Measurements from ENCODE around the gene DNAH14.

DNA sequence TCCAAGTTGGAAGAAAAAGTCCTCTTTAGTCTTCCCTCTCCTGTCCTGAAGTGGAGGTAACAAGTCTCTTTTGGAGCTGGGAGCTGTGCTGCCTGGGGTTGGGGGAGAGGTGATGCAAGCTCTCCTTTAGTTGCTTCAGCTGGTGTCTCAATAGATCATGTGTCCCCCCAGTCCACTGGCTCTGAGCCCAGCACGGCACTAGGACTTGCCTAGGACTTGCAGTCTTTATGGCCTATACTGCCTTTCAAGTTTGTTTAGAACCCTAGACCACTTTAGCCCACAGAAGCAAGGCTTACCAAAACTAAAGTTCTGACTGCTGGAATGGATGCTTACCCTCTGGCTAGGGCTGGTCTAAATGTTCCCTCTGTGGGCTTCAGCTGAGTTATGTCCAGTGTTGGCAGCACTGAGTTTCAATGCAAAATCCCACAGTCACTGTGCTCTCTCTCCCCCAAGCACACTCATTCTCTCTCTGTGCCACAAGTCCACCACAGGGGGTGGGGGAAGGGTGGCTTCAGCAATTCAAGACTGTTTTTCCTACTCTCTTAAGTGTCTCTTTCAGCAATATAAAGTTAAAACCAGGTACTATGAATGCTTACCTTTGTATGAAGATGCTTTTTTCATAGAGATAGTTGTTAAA, 185.0 kb downstream of the DNAH14 start:
- TF ChIP-seq YY1 (IDR thresholded peaks at IDR 0.05; ENCODE audit: insufficient read depth, insufficient read length) (no peak), ZNF274 (IDR thresholded peaks at IDR 0.05; ENCODE audit: low read depth, low read length) (no peak)

All from NT2/D1 (cell line).